Sciatic nerve (tissue), 2 donors: Measurements from ENCODE around the gene TSPEAR. TPM values are rescaled to one million over a fixed set of nuclear protein-coding genes. Genes with fewer than 3 reads are reported as not detected.

Experiments used
- ATAC-seq: fragments of 200-7000 bp; cut with Tn5 transposase; one replicate; pipeline ENCODE4 v1.9.1; 2020; ENCODE audit warnings: mild to moderate bottlenecking, moderate library complexity
- DNase-seq: peaks from one replicate; pipeline ENCODE4 v3.0.0-alpha.2; 2020; ENCODE audit warnings: low spot score
- intact Hi-C: fragments of 100-400 bp; cut with DNase I; formaldehyde crosslinking; loops from one replicate; pipeline ENCODE4 v1.14.2; 2022
- total RNA-seq: library from RNA; stranded (reverse); fragmentation: NEBNext Ultra II Directional; extraction: Animal tissue kit (Norgen Biotek cat#: 25700); gene quantifications from one replicate; pipeline ENCODE4 v1.2.1, GENCODE V29; 2021
- donor health status: DM: no; HTN: no; CAD: no.
- donor health status: DM: no; HTN: no; CAD: no.

TSPEAR gene
- total RNA-seq, 1 donor from 2014 or later: not detected

GRCh38 chr21:44532712-44533111 lies 178.7 kb downstream of the TSPEAR start:
- intact Hi-C loops: no loop called here
- ATAC-seq (no peak), DNase-seq (peak; percentile 32)

GRCh38 chr21:44531606-44532564 lies 179.5 kb downstream of the TSPEAR start:
- intact Hi-C loops: no loop called here
- DNase-seq (peak; percentile 49), ATAC-seq (no peak)

GRCh38 chr21:44530903-44531605 lies 180.3 kb downstream of the TSPEAR start:
- peak; percentile 42 for DNase-seq
- intact Hi-C loops: no loop called here

GRCh38 chr21:44530221-44530902 lies 181.0 kb downstream of the TSPEAR start:
- no peak for ATAC-seq
- peak; percentile 28 for DNase-seq
- intact Hi-C loops: no loop called here

More at GRCh38 chr21:44530903-44531605, 180.3 kb downstream of the TSPEAR start:
- ATAC-seq: no peak

- ATAC-seq (no peak), DNase-seq (peak; percentile 26)
- intact Hi-C loops: no loop called here
Measured at GRCh38 chr21:44529503-44530125, 181.8 kb downstream of the TSPEAR start.

- intact Hi-C loops: no loop called here
- ATAC-seq: no peak
- peak; percentile 39 for DNase-seq
Measured at GRCh38 chr21:44529011-44529421, 182.4 kb downstream of the TSPEAR start.

GRCh38 chr21:44528634-44528995 lies 182.8 kb downstream of the TSPEAR start:
- intact Hi-C loops: no loop called here
- ATAC-seq (no peak), DNase-seq (peak; percentile 32)

GRCh38 chr21:44527983-44528633 lies 183.3 kb downstream of the TSPEAR start:
- intact Hi-C loops: no loop called here
- DNase-seq: peak; percentile 47
- ATAC-seq: no peak

- DNase-seq (peak; percentile 44), ATAC-seq (no peak)
- intact Hi-C loops: no loop called here
Measured at GRCh38 chr21:44527156-44527982, 184.0 kb downstream of the TSPEAR start.

- ATAC-seq: no peak
- peak; percentile 44 for DNase-seq
- intact Hi-C loops: no loop called here
Measured at GRCh38 chr21:44526096-44526997, 185.0 kb downstream of the TSPEAR start.

- ATAC-seq: no peak
- intact Hi-C loops: no loop called here
- DNase-seq: peak; percentile 54
Measured at GRCh38 chr21:44525391-44526095, 185.8 kb downstream of the TSPEAR start.

- intact Hi-C loops: no loop called here
- ATAC-seq (no peak), DNase-seq (no peak)
Measured at GRCh38 chr21:44524414-44525371, 186.7 kb downstream of the TSPEAR start.

GRCh38 chr21:44523567-44524413 lies 187.6 kb downstream of the TSPEAR start:
- DNase-seq: no peak
- ATAC-seq: no peak
- intact Hi-C loops: no loop called here

GRCh38 chr21:44522753-44523204 lies 188.6 kb downstream of the TSPEAR start:
- DNase-seq (no peak), ATAC-seq (no peak)
- intact Hi-C loops: no loop called here
